Uterus (tissue), 2 donors: Measurements from ENCODE around the gene PTGIS.

Experiments
- CTCF ChIP-seq, 4 experiments: fragments of 200-600 bp in 2 of 4; fragments of 450-650 bp in 2 of 4; sonication (generic) in 2 of 4; IDR thresholded peaks; one replicate each; pipeline ENCODE4 v1.5.1; 2016 to 2019; ENCODE audit warnings: antibody characterized with exemption in 4 of 4, mild to moderate bottlenecking in 2 of 4, moderate library complexity in 1 of 4
- POLR2A ChIP-seq, 2 donors: fragments of 450-650 bp; IDR thresholded peaks; one replicate each; pipeline ENCODE4 v1.6.1; 2016; ENCODE audit warnings: antibody characterized with exemption in 2 of 2, mild to moderate bottlenecking in 1 of 2, moderate library complexity in 1 of 2

- TF ChIP-seq CTCF (IDR thresholded peaks at IDR 0.05) (no peak), POLR2A (IDR thresholded peaks at IDR 0.05) (no peak)
These were observed 24.0 kb downstream of the PTGIS start for GRCh38 chr20:49543858-49544437.
